Activated gamma-delta T cell treated with anti-CD3 and anti-CD28 coated beads, Interleukin-2, amount 50 U/mL, for 16 hours (primary cell): Measurements from ENCODE around the gene ATRNL1.
"Not testable (repeated sequence)": the region's sequence is repeated elsewhere in the genome, so short reads cannot be mapped to it uniquely, and the experiment has no call there.

ENCODE experiments used
- DNase-seq: peaks from one replicate; pipeline ENCODE4 v3.0.0-alpha.2; 2020; ENCODE audit warnings: low read depth

Gene ATRNL1

DNA sequence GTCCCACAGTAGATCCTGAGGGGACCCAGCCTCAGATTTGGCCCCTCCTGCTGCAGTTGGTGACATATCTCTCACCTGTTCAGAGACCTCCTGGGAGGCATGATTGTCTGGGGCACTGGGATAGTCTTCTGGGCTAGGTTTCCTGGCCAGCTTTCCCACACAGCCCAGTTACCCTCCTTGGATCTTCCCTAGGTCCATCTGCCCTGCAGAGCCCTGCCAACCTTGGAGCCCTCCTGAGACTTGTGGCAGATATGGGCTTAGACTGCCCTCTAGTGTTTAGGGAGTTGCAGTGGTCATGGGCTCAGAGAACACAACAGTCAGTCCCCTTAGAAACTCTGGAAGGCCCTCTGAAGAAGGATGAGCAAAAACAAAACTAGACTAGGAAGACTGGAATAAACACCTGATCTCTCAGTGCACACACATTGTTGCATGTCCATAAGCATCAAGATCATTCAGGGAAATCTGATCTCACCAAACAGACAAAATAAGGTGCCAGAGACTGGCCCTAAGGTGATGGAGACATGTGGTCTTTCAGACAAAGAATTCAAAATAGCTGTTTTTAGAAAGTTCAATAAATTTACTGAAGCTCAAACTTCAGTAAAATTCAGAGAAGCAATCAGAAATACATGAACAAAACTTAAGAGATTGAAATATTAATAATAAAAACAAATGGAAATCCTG, 324.6 kb downstream of the ATRNL1 start:
- DNase-seq = no peak

DNA sequence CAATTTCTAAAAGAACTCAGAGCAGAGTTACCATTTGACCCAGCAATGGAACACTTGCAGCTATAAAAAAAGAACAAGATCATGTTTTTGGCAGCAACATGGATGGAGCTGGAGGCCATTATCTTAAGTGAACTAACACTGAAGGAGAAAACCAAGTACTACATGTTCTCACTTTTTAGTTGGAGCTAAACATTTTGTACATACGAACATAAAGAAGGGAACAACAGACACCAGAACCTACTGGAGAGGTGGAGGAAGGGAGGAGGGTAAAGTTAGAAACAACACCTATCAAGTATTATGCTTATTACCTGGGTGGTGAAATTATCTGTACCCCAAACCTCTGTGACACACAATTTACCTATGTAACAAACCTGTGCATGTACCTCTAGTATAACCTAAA, 329.5 kb downstream of the ATRNL1 start:
- no peak for DNase-seq

DNA sequence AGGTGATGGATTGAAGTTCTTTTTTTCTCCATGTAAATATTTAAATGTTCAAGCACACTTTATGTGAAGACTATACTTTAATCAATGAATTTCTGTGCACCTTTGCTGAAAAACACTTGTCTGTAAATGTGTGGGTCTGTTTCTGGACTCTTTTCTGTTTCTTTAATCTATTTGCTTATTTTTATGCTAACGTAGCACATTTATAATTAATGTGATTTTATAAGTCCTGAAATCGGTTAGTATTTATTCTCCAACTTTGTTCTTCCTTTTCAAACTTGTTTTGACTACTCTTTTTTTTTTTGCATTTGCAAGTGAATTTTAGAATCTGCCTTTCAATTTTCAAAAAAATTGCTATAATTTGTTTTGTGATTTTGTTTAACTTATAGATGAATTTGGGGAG, 334.4 kb downstream of the ATRNL1 start:
- no peak for DNase-seq

DNA sequence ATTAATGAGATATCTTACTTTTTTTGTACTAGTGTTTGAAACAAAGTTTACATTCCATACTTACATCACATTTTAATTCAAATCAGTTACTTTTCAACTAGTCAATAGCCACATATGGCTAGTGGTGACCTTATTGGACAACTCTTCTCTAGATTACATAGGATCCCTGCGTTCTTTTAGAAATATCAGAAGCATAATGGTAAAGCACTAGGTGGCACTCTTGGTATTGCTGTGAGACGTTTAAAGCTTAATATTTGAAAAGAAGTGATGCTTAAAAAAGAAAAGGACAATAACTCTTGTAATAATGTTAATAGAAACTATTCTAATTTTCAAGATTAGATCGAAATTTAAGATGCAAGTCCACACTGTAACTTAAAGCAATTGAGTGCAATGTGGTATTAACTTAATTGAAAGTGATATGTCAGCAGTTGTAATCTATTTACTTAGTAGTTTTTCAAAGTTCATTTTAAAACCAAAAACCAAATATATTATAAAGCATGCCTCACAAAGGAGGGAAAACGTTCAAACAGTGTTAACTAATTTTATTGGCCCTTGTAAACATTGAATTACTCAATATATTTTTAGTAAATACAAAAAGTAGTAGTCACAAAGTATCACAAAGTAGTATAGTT, 339.1 kb downstream of the ATRNL1 start:
- no peak for DNase-seq

DNA sequence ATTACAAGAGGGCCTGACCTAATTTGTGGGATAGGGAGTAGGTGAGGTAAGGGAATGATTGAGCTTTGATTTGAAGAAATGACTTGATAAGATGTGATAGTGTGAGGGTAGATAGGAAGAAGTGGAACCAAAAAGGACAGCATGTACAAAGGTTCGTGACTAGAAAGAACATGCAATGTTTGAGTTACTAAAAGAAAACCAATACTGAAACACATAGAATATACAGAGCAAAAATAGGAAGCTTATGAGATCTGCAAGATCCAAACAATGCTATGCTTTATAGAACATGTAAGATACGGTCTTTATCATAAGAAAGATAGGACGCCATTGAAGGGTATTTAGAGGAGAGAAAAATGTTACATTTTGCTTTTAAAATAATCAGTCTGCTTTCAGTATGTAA, 343.8 kb downstream of the ATRNL1 start:
- DNase-seq = no peak

DNA sequence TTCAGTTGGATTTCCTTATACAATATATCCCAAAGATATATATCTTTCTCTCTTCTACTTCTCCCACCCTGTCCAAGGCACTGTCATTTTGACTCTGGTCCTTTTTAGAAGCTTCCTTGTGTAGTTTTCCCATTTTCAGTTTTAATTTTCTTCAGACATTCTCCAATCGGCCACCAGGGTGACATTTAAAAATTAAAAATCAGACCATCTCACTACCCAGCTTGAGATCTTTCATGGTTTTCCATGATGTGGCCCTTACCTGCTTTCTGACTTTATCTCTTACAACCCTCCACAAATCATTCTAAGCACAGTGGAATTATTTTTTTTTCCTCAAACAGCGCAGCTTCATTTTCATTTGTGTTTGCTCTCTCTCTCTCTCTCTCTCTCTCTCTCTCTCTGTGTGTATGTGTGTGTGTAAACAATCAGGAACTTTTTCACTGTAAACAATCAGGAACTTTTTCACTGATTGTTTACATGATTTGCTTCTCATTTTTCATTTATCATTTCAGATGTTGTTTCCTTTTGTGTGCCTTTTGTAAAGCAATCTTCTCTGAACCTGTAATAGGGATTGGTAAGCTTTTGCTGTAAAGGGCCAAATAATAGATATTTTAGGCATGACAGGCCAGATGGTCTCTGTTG, 348.9 kb downstream of the ATRNL1 start:
- DNase-seq = no peak

DNA sequence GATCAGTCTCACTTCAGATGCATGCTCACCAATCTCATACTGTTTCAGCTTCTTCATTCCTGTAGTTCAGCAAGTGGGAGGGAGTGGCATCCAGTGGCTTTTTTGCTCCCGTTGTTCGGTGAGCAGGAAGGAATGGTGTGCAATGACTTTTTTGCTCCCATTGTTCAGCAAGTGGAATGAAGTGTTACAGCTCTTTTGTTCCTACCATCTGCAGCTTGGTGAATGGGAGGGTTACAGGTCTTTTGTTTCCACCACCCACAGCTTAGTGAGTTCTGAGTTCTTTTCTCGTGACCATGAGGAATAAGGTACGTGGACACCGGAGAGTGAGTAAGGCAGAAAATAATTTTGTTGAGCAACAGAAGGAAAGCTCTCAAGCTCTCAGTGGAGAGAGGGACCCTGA, 363.6 kb downstream of the ATRNL1 start:
- no peak for DNase-seq

DNA sequence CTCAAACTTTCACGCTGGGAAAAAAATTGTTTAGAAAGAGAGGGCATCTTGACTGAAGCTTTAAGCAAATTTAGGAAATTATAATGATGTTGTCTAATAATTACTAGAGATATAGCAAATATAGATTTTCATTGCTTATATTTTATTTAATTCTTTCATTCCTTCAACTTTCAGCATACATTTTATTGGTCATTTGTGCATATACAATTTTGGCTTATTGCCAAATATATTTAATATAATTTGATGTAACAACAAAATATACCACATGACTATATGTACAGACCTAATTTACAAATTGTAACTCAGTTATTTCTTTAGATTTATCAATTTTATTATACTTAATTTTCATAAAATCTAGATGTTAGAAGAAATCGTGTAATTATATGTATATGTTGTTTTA, 390.1 kb downstream of the ATRNL1 start:
- DNase-seq = no peak

DNA sequence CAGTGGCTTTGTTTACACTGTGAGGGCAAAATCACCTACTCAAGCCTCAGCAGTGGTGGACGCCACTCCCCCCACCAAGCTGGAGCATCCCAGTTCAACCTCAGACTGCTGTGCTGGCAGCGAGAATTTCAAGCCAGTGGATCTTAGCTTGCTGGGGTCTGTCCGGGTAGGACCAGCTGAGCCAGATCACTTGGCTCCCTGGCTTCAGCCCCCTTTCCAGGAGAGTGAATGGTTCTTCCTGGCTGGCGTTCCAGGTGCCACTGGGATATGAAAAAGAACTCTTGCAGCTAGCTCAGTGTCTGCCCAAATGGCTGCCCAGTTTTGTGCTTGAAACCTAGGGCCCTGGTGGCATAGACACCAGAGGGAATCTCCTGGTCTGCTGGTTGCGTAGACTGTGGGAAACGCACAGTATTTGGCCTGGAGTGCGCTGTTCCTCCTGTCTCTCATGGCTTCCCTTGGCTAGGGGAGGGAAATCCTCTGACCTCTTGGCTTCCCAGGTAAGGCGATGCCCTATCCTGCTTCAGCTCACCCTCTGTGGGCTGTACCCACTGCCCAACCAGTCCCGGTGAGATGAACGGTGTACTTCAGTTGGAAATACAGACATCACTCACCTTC, 398.5 kb downstream of the ATRNL1 start:
- no peak for DNase-seq

DNA sequence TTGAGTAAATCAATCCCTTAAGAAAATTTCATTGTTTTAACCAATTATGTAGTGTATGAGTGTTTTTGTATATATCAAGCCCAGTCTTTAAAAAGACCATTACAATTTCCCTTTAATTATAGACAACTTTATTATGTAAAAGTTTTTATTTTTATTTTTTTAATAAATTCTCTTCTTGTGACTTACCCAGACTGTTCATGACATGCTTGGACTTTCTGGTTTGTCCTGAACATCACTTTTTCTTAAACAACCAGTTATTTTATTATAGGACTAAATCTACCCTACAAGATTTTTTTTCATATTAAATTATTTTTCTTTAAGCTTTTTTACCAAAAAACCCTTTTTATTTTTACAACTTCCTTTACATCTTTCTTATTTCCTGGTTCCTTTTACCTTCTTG, 410.4 kb downstream of the ATRNL1 start:
- DNase-seq = no peak

DNA sequence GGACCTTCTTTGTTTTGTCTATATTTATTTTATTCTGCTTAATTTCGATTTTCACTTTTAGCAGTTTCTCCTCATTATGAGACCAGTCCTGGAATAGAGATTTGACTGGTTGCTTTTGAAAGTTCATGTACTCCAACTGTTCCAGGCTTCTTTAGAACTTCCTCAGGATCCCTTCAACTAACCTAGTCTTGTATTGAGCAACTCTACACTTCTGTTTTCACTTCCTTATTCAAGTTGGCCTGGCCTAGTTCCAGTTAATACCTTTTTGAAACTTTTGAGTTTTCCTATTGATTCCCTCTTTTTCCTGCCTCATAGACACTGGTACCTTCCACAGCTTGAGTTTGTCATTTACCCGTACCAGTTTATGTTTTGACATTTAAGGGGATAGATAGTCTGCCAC, 421.7 kb downstream of the ATRNL1 start:
- DNase-seq = no peak

DNA sequence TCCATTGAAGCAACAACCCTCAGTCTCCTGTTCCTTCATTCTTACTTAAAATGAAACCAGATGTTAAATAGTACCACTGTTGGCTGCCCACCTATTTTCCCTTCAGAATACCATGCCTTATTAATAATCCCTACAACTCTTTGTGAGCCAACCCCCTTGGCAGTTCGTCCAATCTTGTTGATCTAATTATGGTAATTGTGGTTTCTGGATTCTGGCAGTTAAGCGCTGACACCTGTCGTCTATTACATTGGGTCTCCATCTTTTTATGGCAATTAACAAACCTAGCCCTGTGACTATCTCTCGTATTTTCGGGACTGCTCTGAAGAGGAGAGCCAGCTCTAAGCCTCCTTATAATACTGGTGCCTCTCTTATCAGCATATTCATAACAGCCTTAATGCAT, 432.0 kb downstream of the ATRNL1 start:
- no peak for DNase-seq

DNA sequence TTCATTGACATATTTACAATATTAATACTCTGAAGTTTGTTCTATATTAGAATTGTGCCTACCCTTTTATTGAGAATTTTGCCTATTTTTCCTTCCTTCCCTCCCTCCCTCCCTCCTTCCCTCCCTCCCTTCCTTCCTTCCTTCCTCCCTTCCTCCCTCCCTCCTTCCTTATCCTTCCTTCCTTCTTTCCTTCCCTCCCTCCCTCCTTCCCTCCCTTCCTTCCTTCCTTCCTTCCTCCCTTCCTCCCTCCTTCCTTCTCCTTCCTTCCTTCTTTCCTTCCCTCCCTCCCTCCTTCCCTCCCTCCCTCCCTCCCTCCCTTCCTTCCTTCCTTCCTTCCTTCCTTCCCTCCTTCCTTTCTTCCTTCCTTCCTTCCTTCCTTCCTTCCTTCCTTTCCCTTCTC, 434.5 kb downstream of the ATRNL1 start:
- not testable (repeated sequence) for DNase-seq

DNA sequence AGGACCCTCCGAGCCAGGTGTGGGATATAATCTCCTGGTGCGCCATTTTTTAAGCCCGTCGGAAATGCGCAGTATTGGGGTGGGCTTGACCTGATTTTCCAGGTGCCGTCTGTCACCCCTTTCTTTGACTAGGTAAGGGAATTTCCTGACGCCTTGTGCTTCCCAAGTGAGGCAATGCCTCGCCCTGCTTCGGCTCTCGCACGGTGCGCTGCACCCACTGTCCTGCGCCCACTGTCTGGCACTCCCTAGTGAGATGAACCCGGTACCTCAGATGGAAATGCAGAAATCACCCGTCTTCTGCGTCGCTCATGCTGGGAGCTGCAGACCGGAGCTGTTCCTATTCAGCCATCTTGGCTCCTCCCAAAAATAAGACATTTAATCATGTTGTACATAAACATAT, 443.2 kb downstream of the ATRNL1 start:
- DNase-seq = not testable (repeated sequence)

DNA sequence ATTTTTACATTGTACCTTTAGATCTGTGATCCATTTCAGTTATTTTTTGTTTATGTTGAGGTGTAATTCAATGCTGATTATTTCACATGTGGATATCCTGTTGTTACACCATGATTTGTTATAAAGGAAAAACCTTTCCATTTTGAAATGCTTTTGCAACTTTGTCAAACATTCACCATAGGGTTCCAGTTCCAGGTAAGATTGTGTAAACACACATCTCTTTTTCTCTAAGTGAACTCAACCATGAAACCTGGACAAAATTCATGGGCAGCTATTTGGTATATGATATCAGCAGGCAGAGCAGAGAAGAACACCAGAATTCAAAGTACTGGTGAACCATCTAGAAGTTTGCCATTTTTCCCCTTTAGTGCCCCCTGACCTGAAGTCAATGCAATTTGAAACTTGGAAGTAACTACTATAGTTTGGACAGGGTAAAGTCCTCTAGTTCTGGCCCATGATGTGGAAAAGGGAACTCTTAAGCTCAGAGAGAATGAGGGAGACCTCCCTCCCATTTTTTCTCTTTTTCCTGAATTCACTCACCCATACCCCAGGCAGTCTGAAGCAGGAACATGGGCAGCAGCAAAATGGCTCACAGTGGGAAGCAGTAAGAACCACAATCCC, 446.1 kb downstream of the ATRNL1 start:
- no peak for DNase-seq

DNA sequence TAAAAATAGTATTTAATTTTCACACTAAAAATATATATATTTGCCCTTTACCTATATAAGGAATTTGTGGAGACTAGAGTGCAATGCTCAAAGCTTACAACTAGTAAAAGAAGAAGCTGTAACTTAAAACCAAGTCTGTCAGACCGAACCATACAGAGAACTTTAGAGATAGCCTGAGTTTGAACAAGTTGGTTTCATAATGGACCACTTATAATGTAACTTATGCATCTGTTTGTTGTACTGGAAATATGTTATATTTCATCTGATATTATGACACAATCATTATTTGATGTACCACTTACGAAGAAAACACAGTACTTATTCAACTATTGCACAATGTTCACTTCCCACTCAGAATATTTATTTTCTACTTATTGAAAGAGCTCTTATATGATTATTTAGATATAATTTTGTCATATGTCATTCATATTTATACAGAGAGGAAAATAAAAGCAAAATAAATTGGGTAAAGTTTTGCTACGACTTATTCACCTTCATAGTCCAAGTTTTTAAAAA, 462.8 kb downstream of the ATRNL1 start:
- no peak for DNase-seq

DNA sequence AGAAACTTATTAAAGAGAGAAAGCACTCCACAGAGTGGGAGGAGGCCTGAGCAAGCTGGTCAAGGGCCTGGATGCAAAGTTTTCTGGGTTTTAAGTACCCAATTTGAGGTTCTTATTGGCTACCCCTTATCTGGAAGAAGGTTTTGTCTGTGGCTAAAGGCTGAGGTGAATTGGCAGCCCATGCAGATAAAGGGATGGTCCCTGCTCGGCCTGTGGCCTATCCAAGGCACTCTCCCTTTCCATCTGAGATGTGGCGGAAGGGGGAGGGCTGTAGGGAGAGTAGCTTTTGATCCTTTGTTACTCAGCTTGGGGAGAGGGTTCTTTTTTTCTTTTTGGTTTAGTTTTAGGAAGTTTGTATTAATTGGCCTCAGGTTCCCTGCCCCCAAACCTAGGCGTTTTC, 465.1 kb downstream of the ATRNL1 start:
- DNase-seq = no peak

DNA sequence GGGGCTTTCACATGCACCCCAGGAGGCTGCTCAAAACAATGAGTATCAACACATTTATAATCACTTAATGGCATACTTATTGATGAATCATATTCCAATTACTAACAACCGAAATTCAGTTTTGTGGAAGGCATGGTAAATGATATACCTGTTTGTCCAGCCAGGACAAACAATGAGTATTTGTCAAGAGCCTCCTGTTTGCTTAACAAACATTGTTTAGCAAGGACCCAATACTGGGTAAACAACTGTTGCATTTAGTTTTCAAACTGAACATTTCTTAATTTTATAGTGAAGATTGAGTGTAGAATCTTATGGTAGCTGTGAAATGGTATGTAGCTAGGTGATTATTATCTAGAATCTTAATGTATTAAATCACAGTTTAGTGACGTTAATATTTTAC, 473.7 kb downstream of the ATRNL1 start:
- DNase-seq = no peak

DNA sequence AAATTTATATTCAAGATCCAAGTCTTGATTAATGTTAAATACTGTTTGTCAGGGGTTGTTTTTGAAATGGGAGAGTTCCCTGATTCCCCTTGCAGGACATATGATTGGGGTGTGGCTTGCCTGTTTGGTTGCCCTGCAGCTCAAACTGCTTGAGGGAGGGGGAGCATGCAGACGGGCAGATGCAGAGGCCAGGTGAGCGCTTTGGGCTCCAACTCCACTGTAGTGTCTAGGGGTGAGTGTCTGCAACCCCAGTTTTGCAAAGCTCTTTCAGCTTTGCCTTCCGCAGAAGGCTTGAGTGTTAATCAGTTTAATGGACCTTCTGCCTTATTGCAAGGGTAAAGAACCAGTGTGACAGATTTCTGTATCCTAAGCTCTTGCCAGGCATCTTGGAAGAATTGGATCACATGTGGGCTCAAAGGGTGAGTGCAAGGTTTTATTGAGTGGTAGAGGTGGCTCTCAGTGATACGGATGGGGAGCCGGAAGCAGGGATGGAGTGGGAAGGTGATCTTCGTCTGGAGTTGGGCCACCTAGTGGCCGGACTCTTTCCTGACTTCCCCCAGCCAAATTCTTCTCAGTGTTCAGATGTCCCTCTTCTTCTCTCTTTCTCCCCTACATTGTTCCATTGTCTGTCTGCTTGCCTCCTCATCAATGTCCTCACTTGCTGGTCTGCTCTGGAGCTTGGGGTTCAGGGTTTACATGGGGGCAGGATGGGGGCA, 479.7 kb downstream of the ATRNL1 start:
- DNase-seq = no peak

DNA sequence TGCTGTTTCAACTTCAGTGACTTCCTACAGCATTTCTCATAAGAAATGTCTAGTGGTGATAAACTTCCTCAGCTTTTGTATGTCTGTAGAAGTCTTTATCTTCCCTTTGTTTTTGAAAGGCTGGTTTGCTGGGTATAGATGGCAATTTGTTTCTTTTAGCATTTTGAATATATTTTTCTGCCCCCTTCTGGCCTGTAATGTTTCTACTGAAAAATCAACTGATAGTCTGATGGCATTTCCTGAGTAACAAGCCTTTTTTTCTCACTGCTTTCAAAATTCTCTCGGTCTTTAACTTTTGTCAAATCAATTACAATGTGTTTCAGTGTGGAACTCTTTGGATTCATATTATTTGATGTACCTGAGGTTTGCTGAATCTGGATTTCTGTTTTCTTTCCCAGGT, 487.1 kb downstream of the ATRNL1 start:
- no peak for DNase-seq

DNA sequence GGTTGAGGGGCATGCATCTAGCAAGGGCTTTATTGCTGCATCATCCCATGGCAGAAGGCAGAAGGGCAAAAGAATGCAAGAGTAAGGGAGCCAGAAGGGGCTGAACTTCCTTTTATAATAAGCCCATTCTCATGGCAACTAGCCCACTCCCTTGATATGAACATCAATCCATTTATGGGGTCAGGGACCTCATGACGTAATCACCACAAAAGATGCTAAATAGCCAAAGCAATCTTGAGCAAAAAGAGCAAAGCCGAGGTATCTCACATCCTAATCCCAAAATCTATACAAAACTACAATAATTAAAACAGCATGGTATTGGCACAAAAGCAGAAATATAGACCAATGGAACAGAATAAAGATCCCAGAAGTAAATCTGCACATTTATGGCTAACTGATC, 499.9 kb downstream of the ATRNL1 start:
- no peak for DNase-seq

DNA sequence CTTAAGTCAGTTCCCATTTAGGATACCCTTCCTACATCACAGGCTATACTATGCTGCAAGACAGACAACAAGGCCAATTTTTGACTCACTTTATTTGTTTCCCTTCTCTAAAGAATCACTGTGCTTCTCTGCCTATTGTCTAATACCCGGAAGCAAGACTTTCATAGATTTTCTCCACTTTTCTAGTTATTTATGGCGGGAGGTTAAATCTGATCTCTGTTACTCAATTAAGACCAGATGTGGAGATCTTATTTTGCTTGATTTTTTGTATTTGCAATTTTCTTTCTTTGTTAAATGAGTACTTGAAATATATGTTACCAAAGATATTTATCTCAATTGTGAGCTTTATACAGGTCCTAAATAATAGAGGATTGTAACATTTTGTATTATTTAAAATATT, 511.5 kb downstream of the ATRNL1 start:
- DNase-seq = no peak
